KMS-11 (cell line): ENCODE results near the gene FMNL2.

Source experiments
- H2AFZ ChIP-seq: fragments of 200-600 bp; sonication (generic); 2 replicates; pipeline ENCODE4 v1.6.1; 2016; ENCODE audit warnings: antibody characterized with exemption, mixed run types, low read depth
- H3K27ac ChIP-seq: fragments of 200-600 bp; sonication (generic); 2 replicates; pipeline ENCODE4 v1.6.1; 2016; ENCODE audit warnings: mild to moderate bottlenecking, mixed run types
- H3K27me3 ChIP-seq: fragments of 200-600 bp; sonication (generic); 2 replicates; pipeline ENCODE4 v1.6.1; 2017; ENCODE audit warnings: mild to moderate bottlenecking, low read depth, mixed run types, moderate library complexity; ENCODE audit not compliant: insufficient read depth
- H3K36me3 ChIP-seq: fragments of 200-600 bp; sonication (generic); 2 replicates; pipeline ENCODE4 v1.6.1; 2017; ENCODE audit warnings: mild to moderate bottlenecking, mixed run types; ENCODE audit not compliant: insufficient read depth
- H3K4me1 ChIP-seq: fragments of 200-600 bp; sonication (generic); 2 replicates; pipeline ENCODE4 v1.6.1; 2016; ENCODE audit warnings: mild to moderate bottlenecking, low read depth, mixed run types; ENCODE audit not compliant: poor library complexity, severe bottlenecking
- H3K4me2 ChIP-seq: fragments of 200-600 bp; sonication (generic); 2 replicates; pipeline ENCODE4 v1.7.0; 2016; ENCODE audit warnings: mild to moderate bottlenecking, mixed run types
- H3K4me3 ChIP-seq: fragments of 200-600 bp; sonication (generic); IDR thresholded peaks from 2 replicates; pipeline ENCODE4 v1.6.1; 2017; ENCODE audit warnings: low read depth, low read length, mixed read lengths; ENCODE audit not compliant: insufficient read depth
- H3K79me2 ChIP-seq: fragments of 200-600 bp; sonication (generic); 2 replicates; pipeline ENCODE4 v1.6.1; 2016; ENCODE audit warnings: low read depth, mixed run types; ENCODE audit not compliant: insufficient read depth
- H3K9ac ChIP-seq: fragments of 200-600 bp; sonication (generic); 2 replicates; pipeline ENCODE4 v1.6.1; 2016; ENCODE audit warnings: mild to moderate bottlenecking, mixed run types
- H4K20me1 ChIP-seq: fragments of 200-600 bp; sonication (generic); 2 replicates; pipeline ENCODE4 v1.6.1; 2016; ENCODE audit warnings: mild to moderate bottlenecking, mixed run types; ENCODE audit not compliant: insufficient read depth
- TF ChIP-seq, protein P1 (sequence below): fragments of 200-600 bp; sonication (generic); conservative IDR thresholded peaks from 2 replicates; pipeline ENCODE4 v1.6.1; 2017; ENCODE audit warnings: low read depth, mild to moderate bottlenecking, antibody characterized with exemption, low read length, moderate library complexity, mixed read lengths

Gene FMNL2

DNA sequence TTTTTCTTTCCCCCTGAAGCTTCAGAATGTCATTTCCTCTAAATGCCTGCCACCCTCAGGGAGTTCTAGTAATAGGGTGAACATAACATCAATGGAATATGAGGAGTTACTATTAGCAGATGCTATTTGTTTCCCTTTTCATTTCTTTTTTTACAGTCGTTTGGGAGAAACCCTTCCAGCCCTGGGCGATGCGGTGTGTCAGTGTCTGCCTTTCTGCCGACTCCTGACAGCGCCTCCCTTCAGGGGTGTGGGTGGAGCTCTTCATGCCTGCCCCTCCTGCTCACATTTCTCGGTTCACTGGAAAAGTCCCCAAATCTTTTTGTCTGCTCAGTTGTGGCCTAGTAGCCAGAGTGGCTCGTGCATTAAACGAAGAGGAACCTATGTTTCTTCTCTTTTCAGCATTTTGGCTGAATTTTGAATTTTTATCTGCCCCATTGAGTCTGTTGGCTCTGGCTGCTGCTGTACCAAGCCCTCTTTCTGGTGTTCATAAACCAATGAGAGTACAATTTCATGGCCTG is 72.3 kb downstream of the FMNL2 start:
- TF ChIP-seq, protein P1, sequence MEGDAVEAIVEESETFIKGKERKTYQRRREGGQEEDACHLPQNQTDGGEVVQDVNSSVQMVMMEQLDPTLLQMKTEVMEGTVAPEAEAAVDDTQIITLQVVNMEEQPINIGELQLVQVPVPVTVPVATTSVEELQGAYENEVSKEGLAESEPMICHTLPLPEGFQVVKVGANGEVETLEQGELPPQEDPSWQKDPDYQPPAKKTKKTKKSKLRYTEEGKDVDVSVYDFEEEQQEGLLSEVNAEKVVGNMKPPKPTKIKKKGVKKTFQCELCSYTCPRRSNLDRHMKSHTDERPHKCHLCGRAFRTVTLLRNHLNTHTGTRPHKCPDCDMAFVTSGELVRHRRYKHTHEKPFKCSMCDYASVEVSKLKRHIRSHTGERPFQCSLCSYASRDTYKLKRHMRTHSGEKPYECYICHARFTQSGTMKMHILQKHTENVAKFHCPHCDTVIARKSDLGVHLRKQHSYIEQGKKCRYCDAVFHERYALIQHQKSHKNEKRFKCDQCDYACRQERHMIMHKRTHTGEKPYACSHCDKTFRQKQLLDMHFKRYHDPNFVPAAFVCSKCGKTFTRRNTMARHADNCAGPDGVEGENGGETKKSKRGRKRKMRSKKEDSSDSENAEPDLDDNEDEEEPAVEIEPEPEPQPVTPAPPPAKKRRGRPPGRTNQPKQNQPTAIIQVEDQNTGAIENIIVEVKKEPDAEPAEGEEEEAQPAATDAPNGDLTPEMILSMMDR = no peak
- Histone ChIP-seq H3K79me2 (no peaks in the 10 kb centered on the region; the same call in none of the 2 replicates), H2AFZ (peak overlapping the region; percentile 53), H3K9ac (peak overlapping the region; percentile 40), H3K27me3 (no peaks in the 10 kb centered on the region), H3K4me1 (peaks cover 43% of the 10 kb centered on the region), H3K36me3 (no peaks in the 10 kb centered on the region), H3K4me3 (peak overlapping the region; percentile 79), H3K4me2 (peak overlapping the region; percentile 76), H3K27ac (peak overlapping the region; percentile 56), H4K20me1 (no peaks in the 10 kb centered on the region)

DNA sequence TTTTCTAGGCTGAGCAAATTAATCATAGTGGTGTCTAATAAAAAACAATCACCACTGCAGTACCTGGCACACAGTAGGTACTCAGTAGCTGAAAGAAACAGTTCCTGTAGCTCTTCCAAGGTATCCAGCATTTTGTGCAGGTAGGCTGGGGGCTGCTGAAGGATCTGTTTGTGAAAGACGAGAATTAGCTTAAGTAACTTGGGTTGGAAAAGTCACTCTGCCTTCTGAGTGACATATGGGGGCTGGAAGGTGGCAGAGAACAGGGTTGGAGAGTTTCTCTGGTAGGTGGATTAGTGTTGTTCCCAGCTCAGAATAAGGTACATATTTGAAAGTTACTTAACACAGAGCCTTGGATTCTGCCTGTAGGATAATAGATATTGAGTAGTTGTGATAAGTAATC is 72.8 kb downstream of the FMNL2 start:
- H3K27ac ChIP-seq = peak overlapping the region; percentile 56
- H3K4me2 ChIP-seq = peak overlapping the region; percentile 76
- H3K36me3 ChIP-seq = no peaks in the 10 kb centered on the region
- H3K79me2 ChIP-seq = no peaks in the 10 kb centered on the region; the same call in none of the 2 replicates
- no peak overlapping the region for H3K4me3 ChIP-seq
- H2AFZ ChIP-seq = peak overlapping the region; percentile 53
- no peaks in the 10 kb centered on the region for H4K20me1 ChIP-seq
- H3K27me3 ChIP-seq = no peaks in the 10 kb centered on the region
- TF ChIP-seq, protein P1 = no peak
- H3K9ac ChIP-seq = peak overlapping the region; percentile 40; the same call in 1 of the 2 replicates
- H3K4me1 ChIP-seq = peaks cover 39% of the 10 kb centered on the region

DNA sequence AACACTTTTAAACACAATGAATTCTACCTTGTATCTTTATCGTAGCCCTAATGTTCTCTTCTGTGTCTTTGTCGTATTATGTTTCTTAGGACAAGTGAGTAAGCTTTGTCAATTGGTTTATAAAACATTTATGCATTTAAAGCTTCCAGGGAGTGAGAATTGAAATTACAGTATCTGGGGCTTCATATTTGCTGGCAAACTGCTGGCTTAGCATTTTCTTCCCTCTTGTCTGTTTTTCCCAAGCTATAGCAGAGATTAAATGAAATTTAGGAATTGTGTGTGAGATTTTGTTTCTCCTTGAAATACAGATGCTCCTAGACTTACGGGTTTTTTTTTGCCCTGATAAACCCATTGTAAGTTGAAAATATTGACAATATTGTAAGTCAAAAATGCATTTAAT is 73.3 kb downstream of the FMNL2 start:
- H3K27me3 ChIP-seq = no peaks in the 10 kb centered on the region
- no peaks in the 10 kb centered on the region for H3K36me3 ChIP-seq
- no peak overlapping the region for H3K4me2 ChIP-seq
- H3K4me1 ChIP-seq = peaks cover 36% of the 10 kb centered on the region
- no peaks in the 10 kb centered on the region; the same call in none of the 2 replicates for H3K79me2 ChIP-seq
- TF ChIP-seq, protein P1 = no peak
- no peak overlapping the region for H2AFZ ChIP-seq
- H3K27ac ChIP-seq = no peak overlapping the region
- H3K9ac ChIP-seq = no peak overlapping the region
- H4K20me1 ChIP-seq = no peaks in the 10 kb centered on the region
- no peak overlapping the region for H3K4me3 ChIP-seq

DNA sequence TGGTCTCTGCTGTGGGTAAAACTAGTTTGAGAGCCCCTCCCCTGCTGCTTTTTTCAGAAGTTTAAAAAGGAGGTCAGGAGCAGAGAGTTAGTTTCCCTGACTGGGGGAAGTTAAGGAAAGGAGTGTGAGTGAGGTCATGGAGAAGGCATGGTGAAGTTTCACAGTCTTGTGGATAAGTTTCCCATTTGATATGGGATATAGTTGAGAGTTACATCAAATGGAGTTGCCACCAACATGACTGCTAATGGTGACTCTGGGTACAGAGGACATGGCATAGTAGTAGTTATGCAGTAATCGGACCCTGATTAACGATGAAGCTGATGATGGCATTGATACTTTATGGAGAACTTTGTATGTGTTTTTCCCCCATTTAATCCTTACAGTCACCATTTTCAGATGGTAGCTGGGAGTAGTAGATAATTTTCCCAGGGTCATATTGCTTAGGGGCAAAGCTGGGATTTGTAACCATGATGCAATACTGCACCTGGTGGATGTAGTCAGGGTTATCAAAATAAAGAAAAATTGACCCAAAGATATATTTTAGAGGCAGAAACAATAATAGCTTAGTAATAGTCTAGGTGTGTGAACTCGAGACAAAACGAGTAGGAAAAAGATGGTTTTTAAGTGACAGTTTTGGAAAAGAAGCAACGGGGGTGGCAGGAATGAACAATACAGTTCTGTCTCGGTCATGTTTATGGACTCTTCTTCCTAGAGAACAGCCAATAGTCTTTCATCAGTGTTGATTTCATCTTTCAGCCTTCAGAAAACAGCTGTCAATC is 74.6 kb downstream of the FMNL2 start:
- TF ChIP-seq, protein P1 = no peak
- no peak overlapping the region for H3K4me2 ChIP-seq
- no peak overlapping the region for H3K9ac ChIP-seq
- no peaks in the 10 kb centered on the region for H3K36me3 ChIP-seq
- no peaks in the 10 kb centered on the region; the same call in none of the 2 replicates for H3K79me2 ChIP-seq
- peaks cover 36% of the 10 kb centered on the region for H3K4me1 ChIP-seq
- H3K27me3 ChIP-seq = no peaks in the 10 kb centered on the region
- H2AFZ ChIP-seq = no peak overlapping the region
- H3K4me3 ChIP-seq = no peak overlapping the region
- H4K20me1 ChIP-seq = no peaks in the 10 kb centered on the region
- H3K27ac ChIP-seq = no peak overlapping the region
